SK-N-SH treated with all-trans-retinoic acid at 6 μM for 48 hours (cell line): ENCODE data around the gene SEC14L1.

Source experiments
- CREB5 ChIP-seq: fragments of 250-450 bp; sonication (Bioruptor Pico); IDR thresholded peaks from 2 replicates; pipeline ENCODE4 v1.5.1; 2020; ENCODE audit warnings: low read depth, mild to moderate bottlenecking, moderate library complexity
- CSDC2 ChIP-seq: fragments of 250-450 bp; sonication (Bioruptor Pico); IDR thresholded peaks from 2 replicates; pipeline ENCODE4 v1.5.0; 2020; ENCODE audit warnings: mild to moderate bottlenecking, moderate library complexity
- CSRNP3 ChIP-seq: fragments of 250-450 bp; sonication (Bioruptor Pico); IDR thresholded peaks from 2 replicates; pipeline ENCODE4 v1.5.1; 2021; ENCODE audit warnings: mild to moderate bottlenecking, moderate library complexity
- ESRRG ChIP-seq: fragments of 250-450 bp; sonication (Bioruptor Pico); IDR thresholded peaks from 2 replicates; pipeline ENCODE4 v1.6.1; 2021; ENCODE audit warnings: mild to moderate bottlenecking
- ISL1 ChIP-seq: fragments of 250-450 bp; sonication (Bioruptor Pico); IDR thresholded peaks from 2 replicates; pipeline ENCODE4 v2.1.2; 2022; ENCODE audit warnings: mild to moderate bottlenecking, moderate library complexity
- OSR1 ChIP-seq: fragments of 250-450 bp; sonication (Bioruptor Pico); IDR thresholded peaks from 2 replicates; pipeline ENCODE4 v1.8.0; 2022; ENCODE audit warnings: moderate library complexity, mild to moderate bottlenecking, inconsistent platforms
- POU6F1 ChIP-seq: fragments of 250-450 bp; sonication (Bioruptor Pico); IDR thresholded peaks from 2 replicates; pipeline ENCODE4 v1.8.0; 2021; ENCODE audit warnings: low read depth, mild to moderate bottlenecking, moderate library complexity, borderline replicate concordance
- RARB ChIP-seq: fragments of 250-450 bp; sonication (Bioruptor Pico); IDR thresholded peaks from 2 replicates; pipeline ENCODE4 v1.8.0; 2021; ENCODE audit warnings: mild to moderate bottlenecking, moderate library complexity
- TCF4 ChIP-seq: fragments of 250-450 bp; sonication (Bioruptor Pico); IDR thresholded peaks from 2 replicates; pipeline ENCODE4 v1.8.0; 2021; ENCODE audit warnings: mild to moderate bottlenecking, moderate library complexity, borderline replicate concordance
- TOX ChIP-seq: fragments of 250-450 bp; sonication (Bioruptor Pico); IDR thresholded peaks from 2 replicates; pipeline ENCODE4 v1.8.0; 2021; ENCODE audit warnings: mild to moderate bottlenecking, moderate library complexity, borderline replicate concordance
- ZFP3 ChIP-seq: fragments of 250-450 bp; sonication (Bioruptor Pico); IDR thresholded peaks from 2 replicates; pipeline ENCODE4 v1.5.0; 2020; ENCODE audit warnings: mild to moderate bottlenecking, moderate library complexity
- ZFP30 ChIP-seq: fragments of 450-650 bp; formaldehyde crosslinking; IDR thresholded peaks from 2 replicates; pipeline ENCODE4 v1.5.0; 2022; ENCODE audit warnings: mild to moderate bottlenecking, moderate library complexity
- ZNF565 ChIP-seq: fragments of 450-650 bp; formaldehyde crosslinking; conservative IDR thresholded peaks from 2 replicates; pipeline ENCODE4 v1.5.0; 2020; ENCODE audit warnings: low read depth, mild to moderate bottlenecking, moderate library complexity
- ZNF8 ChIP-seq: fragments of 450-650 bp; formaldehyde crosslinking; IDR thresholded peaks from 2 replicates; pipeline ENCODE4 v1.5.0; 2020; ENCODE audit warnings: mild to moderate bottlenecking, moderate library complexity

- TF ChIP-seq ZNF8 (CRISPR knock-in tag) (no peak), CSDC2 (CRISPR knock-in tag) (no peak), CSRNP3 (CRISPR knock-in tag) (no peak), POU6F1 (CRISPR knock-in tag) (no peak), RARB (CRISPR knock-in tag) (no peak), ESRRG (no peak), OSR1 (no peak), ZFP30 (CRISPR knock-in tag) (no peak), ZFP3 (CRISPR knock-in tag) (no peak), ISL1 (CRISPR knock-in tag) (no peak), TCF4 (CRISPR knock-in tag) (no peak), TOX (CRISPR knock-in tag) (no peak), ZNF565 (CRISPR knock-in tag) (no peak), CREB5 (CRISPR knock-in tag) (no peak)
Measured at GRCh38 chr17:77163511-77164280, 22.9 kb downstream of the SEC14L1 start.
